ENCODE results near the gene CSMD2. TPM values are rescaled to one million over a fixed set of nuclear protein-coding genes. Genes with fewer than 3 reads are reported as not detected.

The CSMD2 gene
- total and polyA plus RNA-seq, 2 of the 8 experiments (the other 6 are each of a cell fraction or from before 2014, with no cell fraction given) = 7.0 to 14.7 TPM

DNA sequence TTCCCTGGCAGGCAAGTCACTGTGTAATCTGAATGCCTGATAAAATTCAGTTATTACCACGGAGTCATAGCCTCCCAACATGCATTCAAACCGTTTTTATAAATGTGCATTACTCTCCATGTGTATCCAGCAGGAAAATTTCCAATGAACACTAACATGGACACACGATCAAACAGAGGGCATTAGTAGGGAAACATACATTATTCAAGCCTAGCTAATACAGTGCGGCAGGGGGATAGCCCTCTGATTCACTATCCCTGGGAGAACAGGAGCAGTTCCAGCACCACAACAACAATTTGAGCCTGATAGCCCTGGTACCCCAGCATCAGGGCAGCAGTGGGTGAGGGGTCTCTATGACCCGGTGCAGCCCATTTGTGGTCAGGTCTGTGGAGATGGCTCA, 337.0 kb downstream of the CSMD2 start (continued):
- TF ChIP-seq CHD7 (IDR thresholded peaks at IDR 0.05; ENCODE audit: insufficient replicate concordance, low read length) (no peak), JUND (IDR thresholded peaks at IDR 0.05; ENCODE audit: low read length) (no peak), GTF2F1 (IDR thresholded peaks at IDR 0.05; ENCODE audit: borderline replicate concordance, low read depth, low read length) (no peak), EGR1 (IDR thresholded peaks at IDR 0.05; ENCODE audit: borderline replicate concordance, low read depth, low read length) (no peak), ATF3 (IDR thresholded peaks at IDR 0.05; ENCODE audit: insufficient read depth, low read depth, low read length) (no peak), BCL11A (IDR thresholded peaks at IDR 0.05; ENCODE audit: low read depth in 2 of 2, low read length in 2 of 2) (no peak), TBP (IDR thresholded peaks at IDR 0.05; ENCODE audit: low read depth, low read length) (no peak), CREB1 (IDR thresholded peaks at IDR 0.05) (no peak), RAD21 (IDR thresholded peaks at IDR 0.05 in 1 of 2, conservative IDR thresholded peaks at IDR 0.05 in 1 of 2; ENCODE audit: low read depth in 2 of 2, low read length in 2 of 2) (no peak), EZH2 (IDR thresholded peaks at IDR 0.05; ENCODE audit: low read depth, low read length, severe bottlenecking) (no peak)
- TF ChIP-seq, protein P1, sequence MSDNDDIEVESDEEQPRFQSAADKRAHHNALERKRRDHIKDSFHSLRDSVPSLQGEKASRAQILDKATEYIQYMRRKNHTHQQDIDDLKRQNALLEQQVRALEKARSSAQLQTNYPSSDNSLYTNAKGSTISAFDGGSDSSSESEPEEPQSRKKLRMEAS (IDR thresholded peaks at IDR 0.05) = no peak
